Esophagus squamous epithelium (tissue), 4 donors: ENCODE data around the gene OR51I2.

Experiments used
- CTCF ChIP-seq, 6 experiments: fragments of 450-650 bp in 4 of 6; fragments of 200-600 bp in 2 of 6; sonication (generic) in 2 of 6; IDR thresholded peaks; one replicate each; pipeline ENCODE4 v1.5.1; 2016 to 2019; ENCODE audit warnings: antibody characterized with exemption in 6 of 6, mild to moderate bottlenecking in 4 of 6, moderate library complexity in 4 of 6
- POLR2A ChIP-seq, 4 donors: fragments of 450-650 bp; IDR thresholded peaks; one replicate each; pipeline ENCODE4 v1.6.1; 2017; ENCODE audit warnings: antibody characterized with exemption in 4 of 4, mild to moderate bottlenecking in 4 of 4, moderate library complexity in 3 of 4

GRCh38 chr11:5449432-5449831, 309 bp downstream of the OR51I2 start:
- TF ChIP-seq CTCF (IDR thresholded peaks at IDR 0.05) = no peak
- TF ChIP-seq POLR2A (IDR thresholded peaks at IDR 0.05) = no peak
